Stimulated activated CD4-positive, alpha-beta T cell treated with anti-CD3 and anti-CD28 coated beads, TNF-alpha, amount 100 ng/mL, for 24 hours (primary cell): Measurements from ENCODE around the gene NMS.
A peak's percentile ranks its signal among the peaks of the same experiment; 100 is the strongest.
"Not testable (repeated sequence)": the region's sequence is repeated elsewhere in the genome, so short reads cannot be mapped to it uniquely, and the experiment has no call there.

Experiments
- DNase-seq, 3 experiments: peaks; one replicate each; pipeline ENCODE4 v3.0.0-alpha.2; 2020; ENCODE audit warnings: low read depth in 3 of 3

The NMS gene, protein sequence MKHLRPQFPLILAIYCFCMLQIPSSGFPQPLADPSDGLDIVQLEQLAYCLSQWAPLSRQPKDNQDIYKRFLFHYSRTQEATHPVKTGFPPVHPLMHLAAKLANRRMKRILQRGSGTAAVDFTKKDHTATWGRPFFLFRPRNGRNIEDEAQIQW

DNA sequence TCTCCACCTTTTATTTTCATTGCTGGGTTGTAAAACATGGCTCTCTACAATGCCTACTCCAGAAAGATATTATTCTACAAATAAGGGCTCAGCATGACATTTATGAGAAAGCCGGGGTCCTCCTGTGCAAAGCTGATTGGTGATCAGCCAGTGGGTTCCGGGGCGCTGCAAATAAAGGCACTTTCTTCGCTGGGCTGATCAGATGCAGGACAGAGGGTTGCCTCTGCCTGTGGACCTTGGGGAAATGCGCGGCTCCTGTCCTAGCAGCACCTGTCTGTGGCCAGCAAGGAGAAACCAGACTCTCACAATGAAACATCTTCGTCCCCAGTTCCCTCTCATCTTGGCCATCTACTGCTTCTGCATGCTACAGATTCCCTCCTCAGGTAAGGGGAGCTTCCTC is at the start of gene NMS:
Gene NMS (plus strand): TSS at position 301 of the 400 bp plus-strand sequence. CDS start 7 bp downstream, at position 308.
- no peak for DNase-seq

DNA sequence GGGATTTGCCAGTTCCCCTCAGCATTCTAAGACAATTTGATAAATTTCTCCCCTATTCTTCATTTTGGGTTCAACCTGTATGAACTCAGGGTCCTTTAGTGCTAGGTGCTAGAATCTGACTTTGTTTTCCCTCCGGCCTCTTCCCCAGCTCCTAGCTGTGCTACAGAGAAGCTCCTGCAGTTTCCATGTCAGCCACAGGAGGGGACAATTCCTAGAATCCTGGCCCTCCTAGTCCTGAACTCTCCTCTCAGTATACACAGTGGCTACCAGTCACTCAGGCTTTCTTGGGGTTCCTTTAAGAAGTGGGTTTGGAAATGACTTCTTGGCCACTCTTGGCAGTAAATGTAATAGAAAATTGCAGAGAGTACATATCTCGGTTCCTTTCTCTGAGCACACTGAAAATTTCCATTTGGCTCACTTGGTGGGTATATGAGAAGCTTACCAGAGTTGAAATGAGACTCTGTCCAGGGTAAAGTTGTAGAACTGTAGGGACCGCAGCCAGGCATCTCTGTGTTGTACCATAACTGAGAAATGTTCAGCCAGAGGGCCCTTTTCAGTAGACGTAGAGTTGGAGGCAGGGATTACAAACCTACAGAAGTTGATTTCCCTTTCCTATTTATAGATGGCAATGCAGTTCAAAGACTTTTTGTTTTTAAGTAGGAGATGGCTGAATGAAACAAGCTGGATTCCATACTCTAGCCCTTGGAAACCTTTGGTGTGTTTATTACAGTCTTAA is 47.8 kb upstream of the NMS start:
- DNase-seq, result no peak

DNA sequence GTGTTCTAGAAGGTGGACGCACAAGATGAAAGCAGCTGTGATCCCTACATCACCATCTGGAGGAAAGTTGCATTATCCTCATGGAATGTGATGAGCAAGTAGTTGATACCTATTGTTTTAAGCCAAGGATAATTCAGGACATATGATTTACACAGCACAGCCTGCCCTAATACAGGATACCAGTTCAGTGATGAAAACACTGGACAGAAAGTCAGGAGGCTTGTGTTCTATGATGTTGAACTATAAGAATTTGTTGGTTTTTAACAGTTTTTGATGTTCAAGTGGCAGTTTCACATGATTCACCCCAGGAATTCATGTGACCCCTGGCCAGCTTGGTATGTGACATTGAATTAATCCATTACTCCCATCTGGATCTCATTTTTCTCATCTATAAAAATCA is 46.7 kb upstream of the NMS start:
- DNase-seq, result no peak

DNA sequence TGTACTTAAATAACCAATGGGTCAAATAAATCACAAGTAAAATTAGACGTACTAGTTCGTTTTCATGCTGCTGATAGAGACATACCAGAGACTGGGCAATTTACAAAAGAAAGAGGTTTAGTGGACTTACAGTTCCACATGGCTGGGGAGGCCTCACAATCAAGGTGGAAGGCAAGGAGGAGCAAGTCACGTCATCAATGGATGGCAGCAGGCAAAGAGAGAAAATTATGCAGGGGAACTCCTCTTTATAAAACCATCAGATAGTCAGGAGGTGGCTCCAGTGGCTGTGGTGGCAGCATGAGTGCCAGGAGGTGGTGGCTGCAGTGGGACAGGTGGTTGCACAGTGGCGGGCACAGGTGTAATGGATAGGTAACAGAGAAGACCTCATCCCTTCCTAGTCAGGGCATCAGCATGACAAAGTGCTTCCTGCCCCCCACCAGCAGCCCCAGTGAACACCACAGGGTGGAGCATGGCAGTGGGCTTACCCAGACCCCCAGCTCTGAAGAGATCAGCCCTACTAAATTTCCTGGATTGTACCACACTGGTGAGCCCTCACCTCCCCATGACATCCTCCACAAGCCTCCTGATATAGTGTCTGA is 45.9 kb upstream of the NMS start:
- no peak for DNase-seq

DNA sequence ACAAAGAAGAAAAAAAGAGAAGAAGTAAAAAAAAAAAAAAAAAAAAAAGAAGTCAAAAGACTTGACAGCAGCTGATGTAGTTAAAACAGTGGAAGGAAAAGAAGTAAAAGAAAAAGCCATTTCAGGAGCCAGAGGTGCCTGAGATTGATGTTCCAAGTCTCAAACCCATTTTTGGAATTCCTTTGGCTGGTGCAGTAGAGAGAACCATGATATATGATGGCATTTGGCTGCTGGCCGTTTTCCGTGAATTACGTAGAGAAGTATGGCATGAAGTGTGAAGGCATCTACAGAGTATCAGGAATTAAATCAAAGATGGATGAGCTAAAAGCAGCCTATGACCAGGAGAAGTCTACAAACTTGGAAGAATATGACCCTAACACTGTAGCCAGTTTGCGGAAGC is 45.2 kb upstream of the NMS start:
- DNase-seq, result no peak

DNA sequence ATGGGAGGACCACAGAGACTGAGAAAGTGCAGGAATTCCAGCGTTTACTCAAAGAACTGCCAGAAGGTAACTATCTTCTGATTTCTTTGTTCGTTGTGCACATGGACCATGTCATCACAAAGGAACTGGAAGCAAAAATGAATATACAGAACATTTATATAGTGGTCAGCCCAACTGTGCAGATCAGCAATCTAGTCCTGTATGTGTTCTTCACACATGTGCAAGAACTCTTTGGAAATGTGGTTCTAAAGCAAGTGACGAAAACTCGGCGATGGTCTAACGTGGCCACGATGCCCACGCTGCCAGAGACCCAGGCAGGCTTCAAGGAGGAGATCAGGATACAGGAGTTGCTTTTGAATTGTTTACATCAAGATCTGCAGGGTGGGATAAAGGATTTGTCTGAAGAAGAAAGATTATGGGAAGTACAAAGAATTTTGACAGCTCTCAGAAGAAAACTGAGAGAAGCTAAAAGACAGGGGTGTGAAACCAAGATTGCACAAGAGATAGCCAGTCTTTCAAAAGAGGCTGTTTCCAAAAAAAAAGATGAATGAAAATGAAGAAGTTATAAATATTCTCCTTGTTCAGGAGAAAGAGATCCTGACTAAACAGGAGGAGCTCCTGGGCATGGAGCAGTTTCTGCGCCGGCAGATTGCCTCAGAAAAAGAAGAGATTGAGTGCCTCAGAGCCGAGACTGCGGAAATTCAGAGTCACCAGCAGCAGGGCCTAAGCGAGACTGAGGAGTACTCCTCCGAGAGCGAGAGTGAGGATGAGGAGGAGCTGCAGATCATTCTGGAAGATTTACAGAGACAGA is 44.5 kb upstream of the NMS start:
- DNase-seq, result no peak

DNA sequence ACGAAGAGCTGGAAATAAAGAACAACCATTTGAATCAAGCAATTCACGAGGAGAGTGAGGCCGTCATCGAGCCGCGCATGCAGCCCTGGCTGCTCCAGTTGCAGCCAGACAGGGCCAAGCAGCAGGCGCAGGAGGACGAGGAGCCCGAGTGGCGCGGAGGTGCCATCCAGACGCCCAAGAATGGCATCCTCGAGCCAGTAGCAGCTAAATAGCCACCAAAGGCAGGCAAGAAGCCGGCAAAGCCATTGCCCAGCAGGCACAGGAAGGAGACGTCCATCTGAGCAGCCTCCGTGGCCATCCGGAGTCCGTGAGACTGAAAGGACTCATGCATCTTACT is 43.9 kb upstream of the NMS start:
- no peak for DNase-seq

DNA sequence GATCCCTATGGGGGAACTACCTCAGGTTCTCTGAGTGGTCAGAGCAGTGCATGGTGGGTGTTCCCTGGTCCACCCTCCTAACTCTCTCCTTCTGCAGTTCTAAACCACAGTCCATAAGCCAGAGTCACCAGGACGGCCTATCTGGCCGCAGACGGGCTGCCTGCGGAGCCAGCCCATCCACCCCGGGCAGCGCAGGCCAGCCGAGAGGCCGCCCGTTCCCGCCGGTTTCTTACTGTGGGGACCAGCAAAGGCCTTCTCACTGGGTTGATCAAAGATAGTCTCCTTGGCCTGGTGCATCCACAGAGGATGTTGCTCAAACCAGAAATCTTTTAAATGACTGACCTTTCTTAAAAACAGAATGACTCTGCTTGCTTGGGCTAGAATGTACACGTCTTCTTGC is 43.2 kb upstream of the NMS start:
- no peak for DNase-seq

DNA sequence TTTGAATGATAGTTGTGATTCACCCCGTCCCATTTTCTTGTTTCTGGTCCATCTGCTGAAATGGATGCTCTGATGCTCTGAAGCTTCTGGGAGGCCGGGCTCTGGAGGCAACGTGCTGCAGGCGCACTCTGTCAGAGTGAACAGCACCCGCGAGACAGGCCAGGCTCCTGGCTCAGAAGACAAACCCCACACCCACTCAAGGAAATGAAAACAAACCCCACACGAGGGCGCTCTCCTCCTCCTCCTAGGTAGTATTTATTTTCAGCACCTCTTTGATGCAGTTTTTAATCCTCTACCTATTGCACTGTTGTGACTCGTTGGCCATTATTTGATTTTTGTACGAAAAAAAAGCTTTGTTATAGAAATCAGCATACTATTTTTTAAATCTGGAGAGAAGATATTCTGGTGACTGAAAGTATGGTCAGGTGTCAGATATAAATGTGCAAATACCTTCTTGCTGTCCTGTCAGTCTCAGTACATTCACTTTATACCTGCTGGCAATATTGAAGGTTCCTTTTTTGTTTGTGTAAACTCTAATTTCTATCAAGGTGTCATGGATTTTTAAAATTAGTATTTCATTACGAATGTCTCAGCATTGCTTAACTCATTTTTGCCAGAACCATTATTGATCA is 42.5 kb upstream of the NMS start:
- peak; percentile 38 to 66 (median 52) for DNase-seq

DNA sequence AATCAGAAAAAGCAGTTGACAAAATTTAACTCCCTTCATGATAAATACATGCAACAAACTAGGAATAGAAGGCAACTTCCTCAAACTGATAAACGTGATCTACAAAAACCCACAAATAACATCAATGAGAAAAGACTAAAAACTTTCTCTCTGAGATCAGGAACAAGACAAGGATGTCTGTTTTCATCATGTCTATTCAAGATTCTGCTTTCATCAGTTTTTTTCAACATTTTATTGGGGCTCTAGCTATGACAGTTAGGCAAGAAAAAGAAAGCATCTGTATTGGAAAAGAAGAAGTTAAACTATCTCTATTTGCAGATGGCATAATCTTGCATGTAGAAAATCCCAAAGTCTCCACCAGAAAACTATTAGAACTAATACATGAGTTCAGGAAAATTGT is 40.6 kb upstream of the NMS start:
- no peak for DNase-seq

DNA sequence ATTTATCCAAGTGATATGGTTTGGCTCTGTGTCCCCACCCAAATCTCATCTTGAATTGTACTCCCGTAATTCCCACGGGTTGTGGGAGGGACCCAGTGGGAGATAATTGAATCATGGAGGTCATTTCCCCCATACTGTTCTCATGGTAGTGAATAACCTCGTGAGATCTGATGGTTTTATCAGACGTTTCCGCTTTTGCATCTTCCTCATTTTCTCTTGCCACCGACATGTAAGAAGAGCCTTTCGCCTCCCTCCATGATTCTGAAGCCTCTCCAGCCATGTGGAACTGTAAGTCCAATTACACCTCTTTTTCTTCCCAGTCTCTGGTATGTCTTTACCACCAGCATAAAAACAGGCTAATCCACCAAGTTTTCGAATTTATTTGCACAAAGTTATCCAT is 32.5 kb upstream of the NMS start:
- DNase-seq, result no peak

DNA sequence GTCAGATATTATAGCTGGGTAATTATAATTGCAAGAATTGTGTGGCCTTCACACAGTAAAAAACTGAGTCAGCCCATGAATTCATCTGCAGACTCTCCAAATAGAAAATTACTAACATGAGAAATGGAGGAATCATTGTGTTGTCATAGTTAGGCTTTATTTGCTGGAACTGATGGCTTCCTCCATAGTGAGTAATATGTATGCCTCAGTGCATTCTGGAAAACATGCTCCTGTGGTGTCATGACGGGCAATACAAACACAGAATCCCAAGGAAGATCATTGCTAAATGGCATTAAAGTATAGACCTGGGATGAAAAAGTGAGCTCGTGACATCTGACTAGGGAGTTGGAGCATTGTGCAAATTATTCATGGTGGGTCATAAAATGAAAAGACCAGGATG is 23.6 kb upstream of the NMS start:
- no peak for DNase-seq

DNA sequence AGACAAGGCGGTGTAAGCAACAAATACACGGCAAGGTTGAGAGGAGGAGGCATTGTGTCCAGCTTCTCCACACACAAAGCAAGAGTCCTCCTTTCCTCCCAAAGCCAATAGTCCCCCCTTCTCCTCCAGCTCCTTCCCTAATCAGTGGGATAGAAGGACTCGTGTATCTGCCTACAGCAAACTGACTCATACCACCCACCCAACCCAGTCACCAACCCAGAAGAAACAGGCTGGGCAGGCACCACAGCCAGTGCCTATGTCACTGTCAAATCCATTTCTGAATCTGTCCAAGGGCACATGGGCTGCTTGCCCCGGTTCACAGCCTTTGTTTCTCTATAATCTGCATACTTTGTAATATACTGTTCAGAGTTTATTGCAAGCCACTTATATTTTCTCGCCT is 19.2 kb upstream of the NMS start:
- DNase-seq, result no peak

DNA sequence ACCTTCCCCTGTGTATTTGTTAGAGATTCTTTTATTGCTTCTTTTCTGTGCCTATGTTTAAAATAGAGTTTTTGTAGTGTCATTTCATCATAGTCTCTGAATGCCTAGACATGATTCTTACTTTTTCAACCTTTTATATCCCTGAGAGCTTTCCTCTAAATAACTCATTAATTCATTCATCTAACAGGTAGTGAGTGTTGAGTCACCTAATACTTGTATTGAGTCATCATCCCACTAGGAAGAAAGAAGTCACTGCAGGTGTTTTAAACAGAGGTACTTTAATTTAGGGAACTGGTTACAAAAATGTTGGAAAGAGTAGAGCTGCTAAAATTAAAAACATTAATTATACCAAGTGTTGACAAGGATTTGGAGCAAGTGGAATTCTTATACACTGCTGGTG is 18.5 kb upstream of the NMS start:
- no peak for DNase-seq

DNA sequence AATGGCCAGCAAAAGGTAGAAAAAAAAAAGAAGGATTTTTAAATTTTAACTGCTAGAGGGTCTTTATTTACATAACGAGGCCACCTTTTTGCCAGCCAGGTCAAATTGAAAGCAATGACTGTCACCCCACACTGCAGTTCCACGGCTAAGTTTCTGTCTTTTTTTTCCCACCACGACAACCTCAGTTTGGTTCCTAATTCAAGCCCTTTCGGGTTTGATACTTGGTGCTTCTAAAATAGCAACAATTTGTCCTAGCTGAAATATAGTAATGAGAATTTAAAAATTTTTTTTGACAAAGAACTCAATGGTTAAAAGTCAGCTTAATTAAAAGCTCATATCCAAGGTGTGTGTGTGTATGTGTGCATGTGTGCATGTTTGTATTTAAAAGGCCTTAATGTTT is 16.4 kb upstream of the NMS start:
- no peak for DNase-seq

DNA sequence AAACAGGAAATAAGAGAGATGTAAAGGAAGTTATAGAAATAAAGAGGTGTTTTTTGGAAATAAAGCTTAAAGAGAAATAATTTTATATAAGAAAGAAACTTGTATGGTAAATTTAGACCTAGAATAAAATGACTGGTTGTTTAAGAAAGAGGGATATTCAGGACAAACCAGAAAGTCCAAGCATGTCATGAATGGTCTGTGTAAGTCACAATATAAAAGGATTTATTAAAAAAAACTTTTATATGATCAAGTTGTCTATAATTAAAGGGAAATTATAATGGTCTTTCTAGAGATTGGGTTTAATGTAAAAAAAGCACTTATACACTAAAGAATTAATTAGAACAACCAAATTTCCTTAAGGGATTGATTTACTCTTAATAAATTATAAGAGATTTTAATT is 13.9 kb upstream of the NMS start:
- not testable (repeated sequence) for DNase-seq

DNA sequence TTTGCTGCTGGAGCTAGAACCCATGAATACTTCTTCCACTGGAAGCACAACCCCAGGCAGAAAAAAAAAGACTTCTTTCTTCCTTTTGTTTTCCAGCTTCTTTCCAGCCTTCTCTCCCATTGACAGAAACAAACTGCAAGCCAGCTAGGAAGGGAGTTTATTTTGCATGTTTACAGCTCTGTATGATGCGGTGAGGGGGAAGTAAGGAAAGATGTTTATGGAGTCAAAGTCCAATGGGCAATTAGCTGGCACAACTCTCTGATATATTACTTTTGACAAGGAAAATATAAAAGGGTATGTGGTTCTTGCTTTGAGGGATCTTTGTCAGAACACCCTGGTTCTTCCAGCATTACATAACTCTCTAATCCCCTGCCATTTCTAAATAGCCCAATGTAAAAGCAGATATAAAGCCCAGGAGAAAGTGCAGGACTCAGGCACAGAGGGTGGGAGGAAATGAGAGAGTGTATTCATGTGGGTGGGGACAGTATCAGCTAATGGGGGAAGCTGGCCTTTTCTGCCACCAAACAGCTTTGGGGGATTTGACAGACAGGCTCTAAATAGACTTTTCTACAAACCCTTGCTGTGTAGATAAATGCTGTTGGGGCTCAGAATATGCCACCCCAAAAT is 9.3 kb upstream of the NMS start:
- DNase-seq, result no peak

DNA sequence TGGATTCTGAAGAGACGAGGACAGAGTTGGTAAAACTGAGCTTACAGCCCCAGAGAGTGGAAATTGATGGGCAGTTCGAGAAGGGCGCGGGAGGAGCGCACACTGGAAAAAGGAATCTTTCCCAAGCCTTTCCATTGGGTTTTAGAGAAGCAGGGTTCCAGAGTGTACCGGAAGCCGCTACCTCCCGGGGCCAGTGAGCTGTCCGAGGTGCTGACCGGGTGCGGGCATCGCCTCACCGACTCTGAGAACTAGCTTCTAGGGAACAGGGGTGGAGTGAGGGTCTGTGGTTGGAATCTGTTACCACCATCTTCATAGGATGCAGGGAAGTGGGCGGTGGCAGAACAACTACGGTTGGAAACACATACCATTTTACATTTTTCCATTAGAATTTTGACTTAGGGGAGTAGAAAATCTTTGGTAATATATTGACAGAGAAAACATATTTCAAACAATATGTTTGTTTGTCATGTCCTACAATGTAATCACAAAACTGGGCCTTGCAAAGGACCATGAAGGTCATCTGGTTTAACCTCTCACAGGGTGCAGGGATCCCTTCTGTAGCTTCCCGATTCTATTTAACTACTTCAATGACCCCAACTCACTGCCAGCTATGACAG is 724 bp downstream of the NMS start:
- no peak for DNase-seq

DNA sequence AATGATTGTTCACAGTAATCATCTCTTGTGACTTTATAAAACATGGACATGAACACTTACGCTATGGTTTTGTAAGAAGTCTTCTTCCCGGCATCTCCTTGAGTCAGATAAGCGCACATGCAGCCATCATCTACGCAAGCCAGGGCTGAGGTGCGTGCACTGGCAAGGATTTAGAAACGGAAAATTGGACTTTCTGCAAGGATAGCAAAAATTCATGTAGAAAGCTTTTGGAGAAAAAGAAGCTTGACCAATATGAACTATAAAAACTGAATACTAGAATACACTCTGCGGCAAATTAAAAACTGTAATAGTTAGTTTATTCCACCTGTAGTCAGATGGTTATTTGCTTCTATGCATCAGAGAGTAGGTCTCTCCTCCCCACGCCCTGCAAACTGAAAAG is 6.3 kb downstream of the NMS start:
- no peak for DNase-seq

DNA sequence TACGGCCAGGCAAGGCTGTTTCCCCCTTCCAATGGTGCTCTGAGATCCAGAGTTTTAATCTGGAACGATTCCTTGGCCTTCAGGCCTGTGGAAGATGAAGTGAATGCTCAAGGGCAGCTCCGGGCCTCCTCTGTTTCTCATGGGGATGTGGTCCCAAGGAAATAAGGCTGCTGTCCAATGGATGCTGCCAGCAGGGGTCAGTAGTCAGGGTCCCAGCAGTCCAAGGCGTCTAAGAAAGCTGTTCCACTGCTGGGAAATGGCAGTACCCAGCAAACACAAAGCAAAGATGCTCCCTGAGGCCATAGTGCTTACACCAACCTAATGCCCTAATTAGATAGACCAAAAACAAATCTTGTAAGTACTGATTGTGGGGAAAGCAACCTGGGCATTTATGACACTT is 12.5 kb downstream of the NMS start:
- DNase-seq, result peak in 1 of 3 experiments; percentile 1

DNA sequence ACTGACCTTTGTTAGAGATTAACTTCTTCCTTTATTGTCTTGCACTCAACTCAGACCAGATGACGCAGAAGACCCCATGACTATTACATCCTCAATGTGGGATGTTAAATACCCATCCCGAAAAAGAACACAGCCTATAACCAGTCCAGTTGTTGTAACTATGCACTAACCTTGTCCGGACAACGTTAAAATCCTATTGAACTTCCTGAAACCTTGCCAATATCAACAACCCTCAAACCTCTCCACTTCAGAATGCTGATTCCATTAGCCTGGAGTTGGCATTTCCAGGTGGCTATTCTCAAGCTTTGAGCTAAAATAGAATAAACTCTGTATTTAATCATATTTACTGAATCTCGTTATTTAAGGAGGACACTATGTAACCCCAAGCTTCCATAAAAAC is 13.6 kb downstream of the NMS start:
- DNase-seq, result no peak
